Panc1 (cell line): Measurements from ENCODE around the gene MYO5B.

Experiments used
- CTCF ChIP-seq: fragments of 450-650 bp; IDR thresholded peaks from 2 replicates; pipeline ENCODE4 v1.5.1; 2017; ENCODE audit warnings: mild to moderate bottlenecking
- POLR2AphosphoS5 ChIP-seq: IDR thresholded peaks from 2 replicates; pipeline ENCODE4 v1.6.1; 2012; ENCODE audit warnings: mild to moderate bottlenecking, low read depth, low read length, moderate library complexity
- REST ChIP-seq, 2 experiments: IDR thresholded peaks; 2 replicates each; pipeline ENCODE4 v1.6.1; 2011 to 2012; ENCODE audit warnings: low read depth in 2 of 2, control low read depth in 1 of 2, low read length in 1 of 2, mild to moderate bottlenecking in 1 of 2, moderate library complexity in 1 of 2; ENCODE audit not compliant: insufficient read depth in 1 of 2
- SIN3A ChIP-seq: IDR thresholded peaks from 2 replicates; pipeline ENCODE4 v1.6.1; 2012; ENCODE audit warnings: low read depth, mild to moderate bottlenecking, low read length, moderate library complexity, borderline replicate concordance; ENCODE audit not compliant: insufficient read depth
- TCF7L2 ChIP-seq: IDR thresholded peaks from 2 replicates; pipeline ENCODE4 v1.6.1; 2011; ENCODE audit warnings: mild to moderate bottlenecking, low read depth, low read length, inconsistent platforms

GRCh38 chr18:49794743-49795142 lies 400.2 kb downstream of the MYO5B start:
- TF ChIP-seq REST (IDR thresholded peaks at IDR 0.05; ENCODE audit: insufficient read depth in 1 of 2, low read depth in 2 of 2, low read length in 1 of 2) (no peak), CTCF (no peak), POLR2AphosphoS5 (no peak), SIN3A (no peak), TCF7L2 (no peak)
